SU-DHL-6 (cell line): ENCODE data around the gene EPX.

Source experiments
- H2AFZ ChIP-seq: fragments of 200-600 bp; sonication (generic); 2 replicates; pipeline ENCODE4 v1.6.1; 2014; ENCODE audit warnings: low read depth, mild to moderate bottlenecking, moderate library complexity, mixed read lengths, antibody characterized with exemption, low read length; ENCODE audit not compliant: severe bottlenecking
- H3F3A ChIP-seq: fragments of 200-600 bp; shearing (Covaris generic); 2 replicates; pipeline ENCODE4 v1.6.0; 2016; ENCODE audit warnings: antibody characterized with exemption, mild to moderate bottlenecking; ENCODE audit not compliant: insufficient read depth
- H3K27ac ChIP-seq: fragments of 200-600 bp; sonication (generic); 2 replicates; pipeline ENCODE4 v1.5.1; 2016; ENCODE audit warnings: low read depth, mild to moderate bottlenecking, low read length, moderate library complexity, mixed read lengths
- H3K27me3 ChIP-seq: fragments of 200-600 bp; sonication (generic), shearing (Covaris generic); 2 replicates; pipeline ENCODE4 v1.6.0; 2014; ENCODE audit warnings: mild to moderate bottlenecking, low read length
- H3K36me3 ChIP-seq: fragments of 200-600 bp; sonication (generic); 2 replicates; pipeline ENCODE4 v1.6.1; 2014; ENCODE audit warnings: mild to moderate bottlenecking, low read length, mixed read lengths
- H3K4me2 ChIP-seq: fragments of 300-600, 200-600 bp; shearing (Covaris generic), sonication (generic); 2 replicates; pipeline ENCODE4 v1.6.0; 2014; ENCODE audit warnings: low read length, low read depth, mild to moderate bottlenecking; ENCODE audit not compliant: poor library complexity, severe bottlenecking
- H3K4me3 ChIP-seq: fragments of 200-600 bp; sonication (generic); 2 replicates; pipeline ENCODE4 v1.5.1; 2014; ENCODE audit warnings: antibody characterized with exemption, low read length, mild to moderate bottlenecking, mixed read lengths; ENCODE audit not compliant: insufficient read depth, poor library complexity, severe bottlenecking
- H3K79me2 ChIP-seq: fragments of 200-600 bp; sonication (generic); 2 replicates; pipeline ENCODE4 v1.6.1; 2014; ENCODE audit warnings: mild to moderate bottlenecking, low read length, moderate library complexity; ENCODE audit not compliant: insufficient read depth
- H3K9ac ChIP-seq: fragments of 200-600 bp; sonication (generic); 2 replicates; pipeline ENCODE4 v1.7.0; 2014; ENCODE audit warnings: mild to moderate bottlenecking, low read length
- H3K9me2 ChIP-seq: fragments of 200-600 bp; sonication (generic); replicated peaks from 2 replicates; pipeline ENCODE4 v1.6.1; 2014; ENCODE audit warnings: low read length; ENCODE audit not compliant: insufficient read depth
- H3K9me3 ChIP-seq: fragments of 200-600 bp; sonication (generic); 2 replicates; pipeline ENCODE4 v1.6.1; 2014; ENCODE audit warnings: low read length, mixed read lengths; ENCODE audit not compliant: insufficient read depth
- H4K20me1 ChIP-seq: fragments of 200-600 bp; sonication (generic); 2 replicates; pipeline ENCODE4 v1.6.1; 2014; ENCODE audit warnings: low read depth, mild to moderate bottlenecking, antibody characterized with exemption, low read length, moderate library complexity, mixed read lengths
- EZH2phosphoT487 ChIP-seq: fragments of 200-600 bp; sonication (generic), shearing (Covaris generic); conservative IDR thresholded peaks from 2 replicates; pipeline ENCODE4 v1.6.1; 2018; ENCODE audit warnings: mild to moderate bottlenecking, antibody characterized with exemption, low read length, moderate library complexity, mixed read lengths
- TF ChIP-seq, protein P1 (sequence below): fragments of 200-600 bp; sonication (generic); IDR thresholded peaks from one replicate; pipeline ENCODE4 v1.5.1; 2017; ENCODE audit warnings: antibody characterized with exemption, mild to moderate bottlenecking, low read length, moderate library complexity; ENCODE audit not compliant: insufficient read depth, poor library complexity, severe bottlenecking

The EPX gene

DNA sequence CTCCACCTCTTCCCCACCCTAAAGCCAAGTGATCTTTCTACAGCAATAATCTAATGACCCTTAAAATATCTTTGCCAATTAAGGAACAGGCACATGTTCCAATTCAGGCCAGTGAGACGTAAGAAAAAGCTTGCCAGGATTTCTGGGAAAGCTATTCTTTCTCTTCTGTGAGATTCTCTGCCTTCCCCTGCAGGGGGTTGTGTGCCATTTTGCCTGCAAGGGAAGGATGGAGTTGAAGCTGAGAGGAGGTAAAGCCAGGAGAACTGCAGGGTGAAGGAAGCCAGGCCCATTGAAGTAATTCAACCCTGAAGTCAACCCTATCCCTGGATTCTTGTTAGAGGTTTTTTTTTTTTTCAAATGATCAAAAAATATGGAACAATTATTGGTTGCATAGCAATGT lies 36.9 kb downstream of the EPX start:
- Histone ChIP-seq H3K27ac (no peak overlapping the region), H3K4me2 (no peak overlapping the region), H3K4me3 (no peak overlapping the region), H3K9me3 (no peaks in the 10 kb centered on the region), H3K27me3 (no peaks in the 10 kb centered on the region), H4K20me1 (no peaks in the 10 kb centered on the region), H2AFZ (no peak overlapping the region), H3K9ac (no peak overlapping the region), H3F3A (no peaks in the 10 kb centered on the region), H3K79me2 (no peaks in the 10 kb centered on the region), H3K36me3 (no peaks in the 10 kb centered on the region), H3K9me2 (no peaks in the 10 kb centered on the region)
- no peak for TF ChIP-seq EZH2phosphoT487
- TF ChIP-seq, protein P1, sequence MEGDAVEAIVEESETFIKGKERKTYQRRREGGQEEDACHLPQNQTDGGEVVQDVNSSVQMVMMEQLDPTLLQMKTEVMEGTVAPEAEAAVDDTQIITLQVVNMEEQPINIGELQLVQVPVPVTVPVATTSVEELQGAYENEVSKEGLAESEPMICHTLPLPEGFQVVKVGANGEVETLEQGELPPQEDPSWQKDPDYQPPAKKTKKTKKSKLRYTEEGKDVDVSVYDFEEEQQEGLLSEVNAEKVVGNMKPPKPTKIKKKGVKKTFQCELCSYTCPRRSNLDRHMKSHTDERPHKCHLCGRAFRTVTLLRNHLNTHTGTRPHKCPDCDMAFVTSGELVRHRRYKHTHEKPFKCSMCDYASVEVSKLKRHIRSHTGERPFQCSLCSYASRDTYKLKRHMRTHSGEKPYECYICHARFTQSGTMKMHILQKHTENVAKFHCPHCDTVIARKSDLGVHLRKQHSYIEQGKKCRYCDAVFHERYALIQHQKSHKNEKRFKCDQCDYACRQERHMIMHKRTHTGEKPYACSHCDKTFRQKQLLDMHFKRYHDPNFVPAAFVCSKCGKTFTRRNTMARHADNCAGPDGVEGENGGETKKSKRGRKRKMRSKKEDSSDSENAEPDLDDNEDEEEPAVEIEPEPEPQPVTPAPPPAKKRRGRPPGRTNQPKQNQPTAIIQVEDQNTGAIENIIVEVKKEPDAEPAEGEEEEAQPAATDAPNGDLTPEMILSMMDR: no peak

DNA sequence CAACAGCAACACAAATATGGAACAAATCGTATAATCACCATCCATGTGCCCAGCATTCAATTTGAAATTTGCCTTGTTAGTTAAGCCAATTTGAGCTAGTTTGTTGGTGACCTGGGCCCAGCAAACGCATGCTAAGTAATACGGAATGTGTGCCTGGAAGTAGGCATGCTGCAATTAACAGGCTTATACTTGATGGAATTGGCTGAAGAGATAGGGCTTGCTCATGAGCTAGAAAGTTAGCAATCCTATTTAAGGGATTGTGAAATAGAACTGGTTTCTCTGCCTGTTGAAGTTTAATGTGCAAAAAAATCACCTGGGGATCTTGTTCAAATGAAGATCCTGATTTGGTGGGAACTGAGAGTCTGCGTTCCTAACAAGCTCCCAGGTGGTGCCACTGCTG lies 37.4 kb downstream of the EPX start:
- Histone ChIP-seq H4K20me1 (no peaks in the 10 kb centered on the region), H3K79me2 (no peaks in the 10 kb centered on the region), H3K4me2 (no peak overlapping the region), H3K4me3 (no peak overlapping the region), H3K27me3 (no peaks in the 10 kb centered on the region), H3K9ac (no peak overlapping the region), H3K9me2 (no peaks in the 10 kb centered on the region), H3K36me3 (no peaks in the 10 kb centered on the region), H3F3A (no peaks in the 10 kb centered on the region), H2AFZ (no peak overlapping the region), H3K9me3 (no peaks in the 10 kb centered on the region), H3K27ac (no peak overlapping the region)
- TF ChIP-seq, protein P1: no peak
- no peak for TF ChIP-seq EZH2phosphoT487

DNA sequence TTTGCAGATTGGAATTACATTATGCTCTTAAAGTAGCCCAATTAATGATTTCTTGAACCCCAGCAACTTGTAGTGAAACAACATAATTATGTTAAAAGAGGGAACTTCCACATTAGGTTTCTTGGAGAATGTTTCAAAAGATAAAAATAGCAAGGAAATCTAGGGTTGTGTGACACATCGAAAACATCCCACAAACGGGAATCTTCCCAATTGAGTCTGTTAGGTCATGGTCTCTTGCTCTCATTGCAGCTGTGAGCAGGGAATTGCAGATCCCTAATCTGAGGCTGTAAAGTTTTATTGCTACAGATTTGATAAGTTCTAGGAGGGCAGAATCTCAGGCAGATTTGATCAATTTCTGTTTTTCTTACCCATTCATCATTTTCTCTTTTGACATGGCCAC lies 39.1 kb downstream of the EPX start:
- Histone ChIP-seq H3K9ac (no peak overlapping the region), H2AFZ (no peak overlapping the region), H3K9me3 (no peaks in the 10 kb centered on the region), H3K9me2 (no peaks in the 10 kb centered on the region), H4K20me1 (no peaks in the 10 kb centered on the region), H3K27me3 (no peaks in the 10 kb centered on the region), H3K27ac (no peak overlapping the region), H3K36me3 (no peaks in the 10 kb centered on the region), H3F3A (no peaks in the 10 kb centered on the region), H3K4me3 (no peak overlapping the region), H3K4me2 (no peak overlapping the region), H3K79me2 (no peaks in the 10 kb centered on the region)
- TF ChIP-seq, protein P1: no peak
- no peak for TF ChIP-seq EZH2phosphoT487

DNA sequence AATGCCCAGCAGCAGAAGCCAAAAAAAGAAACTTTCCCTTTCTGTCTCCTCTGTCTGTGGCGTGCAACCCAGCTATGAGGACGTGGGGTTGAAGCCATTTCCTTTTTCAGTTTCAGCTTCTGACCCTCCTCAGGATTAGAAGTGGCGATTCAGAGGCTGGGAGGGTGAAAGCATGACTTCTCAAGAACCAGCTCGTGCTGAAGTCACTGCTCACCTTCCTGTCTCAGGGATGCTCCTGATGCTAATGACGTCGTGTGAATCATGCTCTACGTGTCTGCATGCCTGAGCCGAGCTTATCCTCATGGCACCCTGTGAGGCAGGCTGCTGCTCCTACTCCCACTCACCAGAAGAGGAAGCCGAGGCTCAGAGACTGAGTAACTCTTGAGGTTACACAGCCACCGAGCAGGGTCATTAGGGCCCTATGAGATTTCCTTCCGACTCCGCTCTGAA lies 40.2 kb downstream of the EPX start:
- no peaks in the 10 kb centered on the region for H3K9me3 ChIP-seq
- H3K27me3 ChIP-seq: no peaks in the 10 kb centered on the region
- no peak overlapping the region for H3K9ac ChIP-seq
- no peak overlapping the region for H3K27ac ChIP-seq
- no peaks in the 10 kb centered on the region for H3K79me2 ChIP-seq
- no peak overlapping the region for H3K4me3 ChIP-seq
- no peaks in the 10 kb centered on the region for H3F3A ChIP-seq
- H3K4me2 ChIP-seq: no peak overlapping the region
- TF ChIP-seq, protein P1: no peak
- TF ChIP-seq EZH2phosphoT487: no peak
- H2AFZ ChIP-seq: no peak overlapping the region
- H4K20me1 ChIP-seq: no peaks in the 10 kb centered on the region
- H3K9me2 ChIP-seq: no peaks in the 10 kb centered on the region
- no peaks in the 10 kb centered on the region for H3K36me3 ChIP-seq
